DMS 273 (cell line): Measurements from ENCODE around the gene MARK2.
"Not testable (repeated sequence)": the region's sequence is repeated elsewhere in the genome, so short reads cannot be mapped to it uniquely, and the experiment has no call there.

ENCODE experiments used
- DNase-seq: peaks from one replicate; lab custom pipeline; 2025; ENCODE audit not compliant: unreplicated experiment; lab: John Stamatoyannopoulos, UW

Gene MARK2

GRCh38 chr11:63853476-63853875 lies 14.6 kb downstream of the MARK2 start:
- DNase-seq, result no peak

DNA sequence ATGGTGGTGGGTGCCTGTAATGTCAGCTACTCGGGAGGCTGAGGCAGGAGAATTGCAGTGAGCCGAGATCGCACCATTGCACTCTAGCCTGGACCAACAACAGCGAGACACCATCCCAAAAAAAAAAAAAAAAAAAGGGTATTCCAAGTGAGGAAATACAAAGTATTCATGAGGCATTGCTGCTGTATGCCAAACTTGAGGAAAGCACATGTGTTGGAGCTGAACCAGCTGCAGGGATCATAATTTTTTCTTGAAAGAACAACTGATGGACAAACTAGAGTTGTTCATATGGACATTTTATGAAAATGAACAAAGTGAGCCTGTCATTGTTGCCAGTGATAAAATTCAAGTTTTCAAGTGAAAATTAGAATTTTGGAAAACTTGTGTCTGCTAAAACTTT lies 15.8 kb downstream of the MARK2 start:
- DNase-seq, result no peak

DNA sequence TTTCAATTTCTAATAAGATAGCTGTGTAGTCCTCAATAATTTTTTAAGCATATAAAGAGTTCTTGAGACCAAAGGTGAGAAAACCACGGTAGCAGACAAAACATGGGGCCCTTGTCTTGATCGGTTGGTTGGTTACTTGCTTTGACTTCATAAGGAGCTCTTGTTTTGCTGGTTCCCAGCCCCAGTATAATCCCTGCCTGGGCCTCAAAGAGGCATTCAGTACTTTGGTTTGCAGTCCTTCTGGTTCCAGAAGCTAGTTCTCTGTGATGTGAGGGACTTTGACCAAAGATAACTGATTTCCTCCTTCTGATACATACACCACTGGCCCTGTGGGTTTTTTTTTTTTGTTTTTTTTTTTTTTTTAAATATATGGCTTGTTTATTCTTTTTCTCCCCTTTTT lies 17.1 kb downstream of the MARK2 start:
- DNase-seq, result no peak

DNA sequence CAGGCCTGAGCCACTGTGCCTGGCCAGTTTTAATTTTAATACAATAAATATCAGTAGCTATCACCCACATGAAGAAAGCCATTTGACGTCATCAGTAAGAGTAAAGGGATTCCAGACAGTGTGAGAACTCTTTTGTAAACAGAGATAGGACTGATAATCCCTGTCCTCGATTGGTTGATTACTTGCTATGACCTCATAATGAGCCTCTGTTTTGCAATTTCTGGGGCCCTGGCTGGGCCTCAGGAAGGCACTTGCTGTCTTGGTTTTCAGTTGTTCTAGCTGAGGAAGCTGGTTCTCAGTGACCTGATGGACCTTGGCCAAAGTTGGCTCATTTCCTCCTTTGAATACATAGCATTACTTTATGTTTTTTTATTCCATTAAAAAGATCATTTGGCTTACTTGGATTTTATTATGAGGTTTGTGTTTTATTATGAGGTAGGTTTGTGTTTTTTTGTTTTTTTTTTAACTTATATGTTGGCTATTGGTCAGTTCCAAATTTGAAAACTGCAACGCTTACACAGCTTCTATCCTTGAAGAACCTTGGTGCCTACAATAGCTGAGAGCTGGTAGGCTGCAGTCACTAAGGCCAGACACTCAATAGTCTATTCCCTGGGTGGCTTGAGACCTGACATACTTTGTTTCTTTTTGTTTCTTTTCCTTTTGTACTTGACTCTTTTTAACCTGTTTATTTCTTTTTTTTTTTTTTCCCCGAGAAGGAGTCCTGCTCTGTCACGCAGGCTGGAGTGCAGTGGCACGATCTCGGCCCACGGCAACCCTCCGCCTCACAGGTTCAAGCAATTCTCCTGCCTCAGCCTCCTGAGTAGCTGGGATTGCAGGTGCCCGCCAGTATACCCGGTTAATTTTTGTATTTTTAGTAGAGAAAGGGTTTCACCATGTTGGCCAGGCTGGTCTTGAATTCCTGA lies 20.0 kb downstream of the MARK2 start:
- DNase-seq, result no peak

DNA sequence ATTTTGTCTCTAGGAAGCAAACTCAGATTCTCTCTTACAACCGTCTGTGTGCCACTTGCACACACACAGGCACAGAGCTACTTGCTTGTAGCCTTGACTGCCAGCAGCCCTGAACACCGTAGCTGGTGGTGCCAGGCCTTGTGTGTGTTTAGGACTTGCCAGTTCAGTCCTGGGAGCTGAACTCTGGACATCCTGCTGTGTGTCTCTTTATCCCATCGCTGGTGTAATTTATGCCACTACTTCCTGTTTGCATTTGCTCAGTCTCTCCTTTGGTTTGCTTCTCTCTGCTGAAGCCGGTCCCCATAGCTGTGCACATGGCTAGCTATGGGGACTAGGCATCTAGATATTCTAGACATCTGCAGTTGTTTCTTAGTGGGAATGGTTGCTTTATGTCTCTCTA lies 24.0 kb downstream of the MARK2 start:
- DNase-seq, result no peak

DNA sequence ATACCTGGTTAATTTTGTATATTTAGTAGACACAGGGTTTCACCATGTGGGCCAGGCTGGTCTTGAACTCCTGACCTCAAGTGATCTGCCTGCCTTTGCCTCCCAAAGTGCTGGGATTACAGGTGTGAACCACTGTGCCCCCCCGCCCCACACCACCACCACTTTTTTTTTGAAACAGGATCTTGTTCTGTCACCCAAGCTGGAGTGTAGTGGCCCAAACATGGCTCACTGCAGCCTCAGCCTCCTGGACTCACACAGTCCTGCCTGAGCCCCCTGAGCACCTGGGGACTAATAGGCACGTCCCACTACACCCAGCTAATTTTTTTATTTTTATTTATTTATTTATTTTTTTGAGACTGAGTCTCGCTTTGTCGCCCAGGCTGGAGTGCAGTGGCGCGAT lies 24.7 kb downstream of the MARK2 start:
- not testable (repeated sequence) for DNase-seq

- DNase-seq, result no peak
These were observed 27.3 kb downstream of the MARK2 start for GRCh38 chr11:63866211-63866610.

DNA sequence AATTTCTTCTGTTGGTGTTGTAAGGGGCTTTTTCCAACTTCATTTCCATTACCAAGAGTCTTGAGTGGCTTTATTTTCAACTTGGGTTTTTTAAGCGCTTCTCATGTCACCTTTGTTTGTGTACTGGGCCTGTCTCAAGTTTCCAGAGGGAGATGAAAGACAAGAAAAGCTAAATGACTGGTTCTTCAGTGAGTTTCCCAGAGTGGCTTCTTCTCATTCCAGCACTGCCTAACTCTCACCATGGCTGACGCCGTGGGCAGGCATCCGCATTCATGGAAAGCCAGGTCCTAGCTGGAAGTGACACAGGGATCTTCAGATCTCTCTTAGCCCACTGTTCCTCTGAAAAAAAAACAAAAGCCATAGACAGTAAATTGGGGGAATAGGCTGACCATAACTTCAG lies 28.6 kb downstream of the MARK2 start:
- no peak for DNase-seq

- no peak for DNase-seq
These were observed 29.6 kb downstream of the MARK2 start for GRCh38 chr11:63868399-63869064.

DNA sequence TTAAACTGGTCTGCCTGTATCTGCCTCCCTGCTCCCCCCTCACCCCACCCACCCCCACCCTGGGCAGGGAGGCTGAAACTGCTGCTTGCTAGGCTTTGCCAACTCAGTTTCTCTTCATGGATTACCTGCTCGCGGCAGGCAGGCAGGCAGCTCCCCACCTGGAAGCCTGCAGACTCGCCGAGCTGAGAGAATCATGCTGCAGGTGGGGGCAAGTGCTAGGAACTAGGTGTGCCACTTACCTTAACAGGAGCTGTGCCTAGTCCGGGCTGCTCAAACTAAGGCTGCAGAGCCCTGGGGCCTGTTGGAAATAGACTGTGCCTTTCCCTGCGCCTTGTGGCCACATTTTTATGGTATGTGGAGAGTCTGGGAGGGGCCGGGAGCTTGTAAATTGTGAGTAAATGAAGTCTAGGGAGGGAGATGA lies 30.3 kb downstream of the MARK2 start:
- no peak for DNase-seq

- no peak for DNase-seq
These were observed 30.8 kb downstream of the MARK2 start for GRCh38 chr11:63869683-63870082.

DNA sequence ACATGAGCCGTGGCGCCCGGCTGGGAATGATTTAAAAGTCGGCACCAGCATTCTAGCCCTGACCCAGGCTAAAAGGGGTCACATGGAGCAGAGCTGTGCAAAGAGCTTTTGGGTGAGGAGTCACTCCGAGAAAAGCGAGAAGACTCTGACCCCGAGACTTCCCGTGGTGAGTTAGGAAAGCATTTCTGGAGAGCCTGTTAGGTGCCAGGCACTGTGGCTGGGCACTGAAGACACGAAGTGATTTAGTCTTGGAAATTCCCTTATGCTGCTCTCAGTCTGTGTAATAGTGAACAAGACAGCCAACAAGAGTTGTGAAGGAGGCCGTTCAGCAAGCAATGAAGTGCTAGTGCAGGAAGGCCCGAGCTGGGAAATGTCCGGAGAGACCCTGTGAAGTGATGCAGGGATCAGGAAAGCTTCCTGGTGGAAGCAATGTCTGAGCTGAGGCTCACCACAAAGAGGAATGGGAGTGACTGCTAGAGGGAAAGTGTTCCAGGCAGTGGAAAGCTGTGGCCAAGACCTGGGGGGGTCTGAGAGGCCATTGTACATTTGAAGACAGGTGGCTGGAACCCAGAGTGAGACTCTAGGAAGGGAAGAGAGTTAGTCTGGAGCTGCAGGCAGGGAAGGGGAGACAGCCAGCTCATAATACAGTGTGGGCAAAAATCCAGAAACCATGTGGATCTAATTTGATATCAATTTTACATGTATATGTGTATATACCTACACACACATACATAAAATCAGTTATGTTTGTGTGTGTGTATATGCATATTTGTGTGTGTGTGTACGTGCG lies 31.6 kb downstream of the MARK2 start:
- no peak for DNase-seq

GRCh38 chr11:63871962-63872799 lies 33.3 kb downstream of the MARK2 start:
- peak; percentile 70 for DNase-seq

- DNase-seq, result no peak
These were observed 33.9 kb downstream of the MARK2 start for GRCh38 chr11:63872800-63873197.

DNA sequence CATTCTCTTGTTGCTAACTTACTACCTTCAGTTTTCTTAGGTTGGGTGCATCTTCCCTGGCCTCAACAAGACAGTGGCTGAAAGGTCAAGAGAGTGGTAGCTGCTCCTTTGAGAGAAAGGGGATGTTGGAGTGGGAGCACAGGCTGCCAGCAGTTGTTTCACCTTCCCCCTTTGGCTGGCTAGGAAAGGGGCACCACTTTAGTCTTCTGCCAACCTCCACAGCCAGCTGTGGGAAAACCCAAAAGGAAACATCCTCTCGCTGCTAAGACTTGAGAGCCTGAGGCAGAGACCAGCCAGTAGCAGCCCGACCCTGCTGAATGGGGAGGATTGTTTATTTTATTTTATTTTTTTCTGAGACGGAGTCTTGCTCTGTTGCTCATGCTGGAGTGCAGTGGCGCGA lies 34.4 kb downstream of the MARK2 start:
- no peak for DNase-seq

- no peak for DNase-seq
These were observed 35.6 kb downstream of the MARK2 start for GRCh38 chr11:63874511-63874910.

DNA sequence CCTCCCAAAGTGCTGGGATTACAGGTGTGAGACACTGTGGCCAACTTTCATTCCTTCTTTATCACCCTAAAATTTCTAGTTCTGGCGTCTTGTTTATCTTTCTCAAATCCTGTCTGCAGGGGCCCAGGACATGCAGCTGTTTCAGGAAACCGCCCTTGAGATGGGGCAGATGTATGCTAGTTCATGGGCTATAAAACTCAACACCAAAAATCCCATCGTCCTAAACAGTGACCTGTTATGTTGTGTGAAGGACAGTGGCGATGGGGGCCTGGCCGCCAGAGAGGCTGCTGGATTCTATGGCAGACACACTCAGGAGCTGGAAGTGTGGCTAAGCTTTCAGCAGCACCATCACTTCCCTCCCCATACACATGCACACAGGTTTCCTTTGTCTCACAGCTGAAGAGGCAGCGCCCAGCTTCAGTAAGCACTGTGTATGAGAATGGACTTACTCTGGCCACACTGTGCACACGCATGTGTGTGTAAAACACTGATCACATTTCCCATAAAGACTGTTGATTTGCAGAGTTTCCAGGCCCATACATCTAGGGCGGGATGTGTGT lies 36.7 kb downstream of the MARK2 start:
- no peak for DNase-seq

- no peak for DNase-seq
These were observed 37.7 kb downstream of the MARK2 start for GRCh38 chr11:63876616-63877015.

DNA sequence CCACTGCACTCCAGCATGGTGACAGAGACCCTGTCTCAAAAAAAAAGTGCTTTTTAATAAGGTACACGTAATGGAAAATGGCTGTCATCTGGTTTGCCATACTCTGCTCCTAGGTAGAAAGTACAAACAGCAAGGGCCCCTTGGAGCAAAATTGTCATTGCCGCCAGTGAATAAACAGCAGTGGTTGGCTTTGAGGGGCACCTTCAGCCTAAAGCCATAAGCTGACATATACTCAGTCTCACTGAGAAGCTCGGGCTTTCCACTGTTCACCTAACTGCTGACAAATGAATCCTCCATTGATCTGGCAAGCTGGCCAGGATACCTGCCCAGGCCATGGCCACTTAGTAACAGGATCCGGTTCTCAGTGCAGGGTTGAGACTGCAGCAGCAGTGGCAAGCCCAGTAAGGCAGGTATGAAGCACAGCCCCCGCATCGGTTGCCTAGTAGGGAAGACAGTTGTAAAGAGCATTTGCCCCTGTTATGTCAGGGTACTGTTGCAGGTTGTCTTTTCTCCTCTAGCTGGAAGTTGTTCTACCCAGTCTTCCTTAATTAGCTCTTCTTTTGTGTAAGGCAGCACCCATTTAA lies 38.8 kb downstream of the MARK2 start:
- DNase-seq, result no peak
